Activated CD4-positive, alpha-beta memory T cell treated with anti-CD3 and anti-CD28 coated beads for 36 hours (primary cell): ENCODE results near the gene SLC12A6. TPM values are rescaled to one million over a fixed set of nuclear protein-coding genes. Genes with fewer than 3 reads are reported as not detected.
A peak's percentile ranks its signal among the peaks of the same experiment; 100 is the strongest.
"Not testable (repeated sequence)": the region's sequence is repeated elsewhere in the genome, so short reads cannot be mapped to it uniquely, and the experiment has no call there.

Experiments
- CTCF ChIA-PET: fragments of 350-600 bp; sonication (Branson Sonifier 250); formaldehyde crosslinking; loops from one replicate; lab custom pipeline; 2021; ENCODE audit warnings: antibody characterized with exemption, inconsistent platforms; lab: Charles Lee
- POLR2A ChIA-PET: fragments of 350-600 bp; sonication (Branson Sonifier 250); formaldehyde crosslinking; loops from one replicate; lab custom pipeline; 2021; ENCODE audit warnings: antibody characterized with exemption; lab: Charles Lee
- DNase-seq: peaks from one replicate; pipeline ENCODE4 v3.0.0-alpha.2; 2020
- H3K27ac Mint-ChIP-seq: one replicate; pipeline ENCODE4 v1.8.0; 2021; ENCODE audit warnings: mixed read lengths
- H3K27me3 Mint-ChIP-seq: one replicate; pipeline ENCODE4 v1.8.0; 2021; ENCODE audit warnings: mixed read lengths
- H3K36me3 Mint-ChIP-seq: one replicate; pipeline ENCODE4 v1.8.0; 2021; ENCODE audit warnings: mixed read lengths
- H3K4me1 Mint-ChIP-seq: one replicate; pipeline ENCODE4 v1.8.0; 2021; ENCODE audit warnings: low read depth, mixed read lengths
- H3K4me3 Mint-ChIP-seq: one replicate; pipeline ENCODE4 v1.8.0; 2021; ENCODE audit warnings: mild to moderate bottlenecking, mixed read lengths
- H3K9me3 Mint-ChIP-seq: one replicate; pipeline ENCODE4 v1.8.0; 2021; ENCODE audit warnings: mixed read lengths
- intact Hi-C: fragments of 100-400 bp; cut with micrococcal nuclease; formaldehyde crosslinking; loops from one replicate; pipeline ENCODE4 v1.15.1; 2023
- total RNA-seq, 2 experiments: library from RNA; stranded (reverse); gene quantifications; one replicate each; pipeline ENCODE4 v1.2.3, GENCODE V29; 2021

SLC12A6 gene
- 10 to 100 TPM; 18.4 to 18.5 TPM for total RNA-seq

DNA sequence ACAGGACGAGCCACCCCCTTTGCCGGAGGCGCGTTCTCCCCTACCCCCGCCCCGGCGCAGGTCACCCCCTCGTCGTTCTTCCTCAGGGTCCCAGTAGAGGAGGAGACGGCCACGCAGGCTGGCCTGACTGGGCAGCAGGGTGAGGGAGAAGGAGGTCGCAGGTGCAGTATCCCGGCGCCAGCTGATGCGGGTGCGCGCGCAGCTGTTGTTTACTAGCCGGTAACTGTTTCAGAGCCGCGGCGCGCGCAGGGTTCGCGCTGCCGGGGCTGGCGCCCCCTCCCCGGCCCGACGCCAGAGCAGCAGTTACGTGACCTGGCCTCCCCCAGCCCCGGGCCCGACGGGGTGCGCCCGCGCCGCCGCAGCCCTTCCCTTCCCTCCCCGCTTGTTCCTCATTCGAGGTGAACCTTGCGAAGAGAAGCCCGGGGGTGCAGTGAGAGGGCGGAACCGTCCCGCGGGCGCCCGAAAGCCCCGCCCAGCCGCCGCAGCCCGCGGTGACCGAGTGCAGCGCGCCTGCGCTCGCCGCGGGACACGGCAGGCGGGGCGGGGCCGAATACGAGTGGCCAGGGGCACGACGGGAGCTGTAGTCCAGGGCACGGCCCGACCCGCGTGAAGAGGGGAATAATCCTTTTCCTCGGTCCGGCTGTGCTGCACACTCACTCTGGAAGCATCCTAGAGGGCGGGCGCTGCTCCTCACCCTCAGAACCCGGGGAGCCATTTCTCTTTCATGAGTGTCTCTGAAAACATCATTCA is at the start of gene SLC12A6:
Gene SLC12A6, minus strand, starts transcription at position 225 of the 750 bp plus-strand sequence. CDS start 1,101 bp downstream, outside the sequence.
- Mint-ChIP-seq H3K9me3 (no peaks in the 10 kb centered on the region), H3K27ac (peak within 1 kb of the TSS; percentile 88), H3K36me3 (peaks cover 28% of the 10 kb centered on the region), H3K4me3 (peak within 1 kb of the TSS; percentile 95), H3K27me3 (no peaks in the 10 kb centered on the region), H3K4me1 (peaks cover 68% of the 10 kb centered on the region)
- POLR2A ChIA-PET: interaction anchor here (0.8 to 4.3 kb wide), 4 partner anchors 10 to 246 kb away, joined by 3 to 29 read pairs (median 5); partner anchors contain the start of genes GOLGA8B and LPCAT4
- CTCF ChIA-PET: interaction anchor here (0.7 to 5.3 kb wide), 5 partner anchors 10 to 246 kb away, joined by 3 to 46 read pairs (median 4); partner anchors contain the start of genes GOLGA8B, KATNBL1 and LPCAT4
- DNase-seq: peak; percentile 92
- intact Hi-C loops: loop anchor here (1.0 to 10.0 kb wide), 3 partner anchors 30 to 1207 kb away; partner anchors contain the start of genes DPH6, LPCAT4 and ZNF770

DNA sequence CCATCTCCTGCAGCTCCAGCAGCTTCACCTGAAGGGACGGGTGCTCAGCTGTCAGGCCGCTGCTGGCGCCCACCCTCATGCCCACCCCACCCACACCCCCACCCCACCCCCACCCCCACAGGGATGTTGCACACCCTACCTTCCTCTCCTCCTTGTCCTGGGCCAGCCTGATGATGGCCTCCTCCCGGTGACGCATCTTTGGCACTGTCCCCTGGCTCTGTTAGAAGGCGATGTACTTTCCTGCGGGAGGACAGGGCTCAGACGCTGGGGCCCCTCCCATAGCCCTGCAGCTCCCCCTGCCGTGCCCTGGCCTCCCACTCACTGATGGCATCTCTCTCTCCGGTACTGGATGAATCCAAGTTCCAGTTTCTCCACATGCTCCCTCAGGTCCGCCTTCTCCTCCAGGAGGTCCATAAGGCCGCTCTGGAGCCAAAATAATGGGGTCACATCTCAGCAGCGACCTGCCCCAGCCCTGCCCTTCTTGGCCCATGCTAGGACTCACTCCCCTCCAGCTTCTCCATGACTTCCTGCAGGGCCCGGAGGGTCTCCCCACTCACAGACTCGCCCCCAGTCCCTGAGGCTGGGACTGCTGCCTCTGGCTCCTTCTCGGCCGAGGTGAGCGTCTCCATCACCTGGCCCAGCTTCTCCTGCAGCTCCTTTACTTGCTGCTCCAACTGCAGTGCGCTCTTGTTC is 44.4 kb upstream of the SLC12A6 start:
- H3K27ac Mint-ChIP-seq, CTCF ChIA-PET, DNase-seq, H3K4me1 Mint-ChIP-seq, H3K27me3 Mint-ChIP-seq, POLR2A ChIA-PET, H3K36me3 Mint-ChIP-seq, H3K4me3 Mint-ChIP-seq, intact Hi-C loops, H3K9me3 Mint-ChIP-seq: not testable (repeated sequence)

- H3K27ac Mint-ChIP-seq, DNase-seq, H3K4me1 Mint-ChIP-seq, H3K4me3 Mint-ChIP-seq, H3K9me3 Mint-ChIP-seq, CTCF ChIA-PET, POLR2A ChIA-PET, intact Hi-C loops, H3K27me3 Mint-ChIP-seq, H3K36me3 Mint-ChIP-seq: not testable (repeated sequence)
Observed at GRCh38 chr15:34380491-34380890, 42.9 kb upstream of the SLC12A6 start.

GRCh38 chr15:34376856-34377255 is 39.3 kb upstream of the SLC12A6 start:
- DNase-seq: no peak
- ChIA-PET POLR2A (no interaction called here), CTCF (no interaction called here)
- Mint-ChIP-seq H3K27ac (no peak overlapping the region), H3K27me3 (no peaks in the 10 kb centered on the region), H3K4me3 (no peak overlapping the region), H3K4me1 (no peaks in the 10 kb centered on the region), H3K36me3 (no peaks in the 10 kb centered on the region), H3K9me3 (no peaks in the 10 kb centered on the region)
- intact Hi-C loops: no loop called here

- POLR2A ChIA-PET, intact Hi-C loops, H3K9me3 Mint-ChIP-seq, H3K4me1 Mint-ChIP-seq, H3K4me3 Mint-ChIP-seq, DNase-seq, H3K36me3 Mint-ChIP-seq, H3K27me3 Mint-ChIP-seq, H3K27ac Mint-ChIP-seq, CTCF ChIA-PET: not testable (repeated sequence)
Observed at GRCh38 chr15:34375541-34375940, 38.0 kb upstream of the SLC12A6 start.

DNA sequence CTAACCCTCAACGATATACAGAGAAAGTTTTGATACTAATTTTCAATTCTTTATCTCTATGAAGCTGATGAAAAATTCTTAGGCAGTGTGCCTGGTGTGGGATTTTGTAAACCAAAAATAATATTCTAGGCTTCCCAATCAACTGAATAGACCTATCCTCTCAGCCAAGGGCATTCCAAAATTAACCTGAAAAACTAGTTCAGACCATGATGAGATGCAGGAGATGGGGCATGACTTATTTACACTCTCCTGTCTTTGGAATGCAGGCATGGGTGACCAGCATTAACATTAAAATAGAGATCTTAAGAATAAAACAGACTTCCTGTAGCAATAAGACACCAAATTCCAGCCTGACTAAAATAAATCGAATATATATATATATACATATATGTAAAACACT is 37.2 kb upstream of the SLC12A6 start:
- Mint-ChIP-seq H3K27ac (no peak overlapping the region), H3K9me3 (no peaks in the 10 kb centered on the region), H3K36me3 (no peaks in the 10 kb centered on the region), H3K4me3 (no peak overlapping the region), H3K27me3 (no peaks in the 10 kb centered on the region), H3K4me1 (peaks cover 13% of the 10 kb centered on the region)
- CTCF ChIA-PET: no interaction called here
- POLR2A ChIA-PET: no interaction called here
- DNase-seq: no peak
- intact Hi-C loops: no loop called here

DNA sequence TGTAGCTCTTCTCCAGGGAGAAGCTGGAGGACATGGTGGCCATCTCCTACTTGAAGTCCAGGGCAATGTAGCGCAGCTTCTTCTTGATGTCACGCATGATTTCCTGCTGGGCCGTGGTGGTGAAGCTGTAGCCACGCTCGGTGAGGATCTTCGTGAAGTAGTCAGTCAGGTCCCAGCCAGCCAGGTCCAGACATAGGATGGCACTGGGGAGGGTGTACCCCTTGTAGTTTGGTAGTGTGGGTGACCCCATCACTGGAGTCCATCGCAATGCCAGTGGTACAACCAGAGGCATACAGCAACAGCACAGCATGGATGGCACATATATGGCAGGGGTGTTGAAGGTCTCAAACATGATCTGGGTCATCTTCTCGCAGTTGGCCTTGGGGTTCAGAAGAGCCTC is 36.4 kb upstream of the SLC12A6 start:
- intact Hi-C loops: no loop called here
- ChIA-PET POLR2A (no interaction called here), CTCF (no interaction called here)
- no peak for DNase-seq
- Mint-ChIP-seq H3K27me3 (no peaks in the 10 kb centered on the region), H3K9me3 (no peaks in the 10 kb centered on the region), H3K27ac (no peak overlapping the region), H3K4me1 (peaks cover 18% of the 10 kb centered on the region), H3K4me3 (no peak overlapping the region), H3K36me3 (no peaks in the 10 kb centered on the region)

DNA sequence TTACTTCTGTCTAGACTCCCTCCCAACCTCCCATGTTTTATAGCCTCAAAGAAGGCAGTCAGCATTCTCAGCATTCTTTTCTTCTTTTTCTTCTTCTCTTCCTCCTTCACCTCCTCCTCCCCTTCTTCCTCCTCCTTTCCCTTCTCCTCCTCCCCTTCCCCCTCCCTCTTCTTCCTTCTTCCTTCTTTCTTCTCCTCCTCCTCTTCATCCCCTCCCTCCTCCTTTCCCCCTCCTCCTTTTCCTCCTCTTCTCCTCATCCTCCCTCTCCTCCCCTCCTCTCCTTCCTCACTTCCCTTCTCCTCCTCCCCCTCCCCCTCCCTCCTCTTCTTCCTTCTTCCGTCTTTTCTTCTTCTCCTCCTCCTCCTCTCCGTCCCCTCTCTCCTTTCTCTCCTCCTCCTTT is 33.1 kb upstream of the SLC12A6 start:
- no peaks in the 10 kb centered on the region for H3K27me3 Mint-ChIP-seq
- ChIA-PET POLR2A (no interaction called here), CTCF (no interaction called here)
- H3K36me3 Mint-ChIP-seq: no peaks in the 10 kb centered on the region
- H3K4me3 Mint-ChIP-seq: no peak overlapping the region
- H3K4me1 Mint-ChIP-seq: peaks cover 30% of the 10 kb centered on the region
- intact Hi-C loops: no loop called here
- no peak overlapping the region for H3K27ac Mint-ChIP-seq
- no peak for DNase-seq
- H3K9me3 Mint-ChIP-seq: no peaks in the 10 kb centered on the region

- Mint-ChIP-seq H3K4me3 (no peak overlapping the region), H3K9me3 (no peaks in the 10 kb centered on the region), H3K27ac (peak overlapping the region; percentile 42), H3K4me1 (peaks cover 35% of the 10 kb centered on the region), H3K27me3 (no peaks in the 10 kb centered on the region), H3K36me3 (no peaks in the 10 kb centered on the region)
- DNase-seq: peak; percentile 17
- intact Hi-C loops: no loop called here
- ChIA-PET POLR2A (no interaction called here), CTCF (interaction anchor here (0.7 to 1.5 kb wide), 2 partner anchors 128 to 130 kb away, joined by 3 to 4 read pairs; no protein-coding TSS in a partner anchor)
Observed at GRCh38 chr15:34370129-34370528, 32.5 kb upstream of the SLC12A6 start.

GRCh38 chr15:34367101-34368081 is 29.8 kb upstream of the SLC12A6 start, which contains the start of gene LPCAT4:
LPCAT4 (minus strand) TSS chr15:34367196; CDS start chr15:34367100, 96 bp downstream.
- Mint-ChIP-seq H3K36me3 (peaks cover 8% of the 10 kb centered on the region), H3K27ac (peak within 1 kb of the TSS; percentile 96), H3K4me1 (peaks cover 41% of the 10 kb centered on the region), H3K4me3 (peak within 1 kb of the TSS; percentile 96), H3K9me3 (no peaks in the 10 kb centered on the region), H3K27me3 (no peaks in the 10 kb centered on the region)
- ChIA-PET POLR2A (interaction anchor here (0.7 to 4.1 kb wide), 11 partner anchors 15 to 257 kb away, joined by 3 to 29 read pairs (median 6); partner anchors contain the start of genes EMC4, GOLGA8B, NOP10 and NUTM1), CTCF (interaction anchor here (0.5 to 4.1 kb wide), 33 partner anchors 9 to 327 kb away, joined by 3 to 47 read pairs (median 4); partner anchors contain the start of genes EMC4, GOLGA8A, GOLGA8B and KATNBL1)
- DNase-seq: peak; percentile 91
- intact Hi-C loops: loop anchor here (1.0 to 5.0 kb wide), 9 partner anchors 24 to 620 kb away; partner anchors contain the start of genes AVEN, GOLGA8B, KATNBL1 and NOP10
